ENCODE results near the gene RAB44.

DNA sequence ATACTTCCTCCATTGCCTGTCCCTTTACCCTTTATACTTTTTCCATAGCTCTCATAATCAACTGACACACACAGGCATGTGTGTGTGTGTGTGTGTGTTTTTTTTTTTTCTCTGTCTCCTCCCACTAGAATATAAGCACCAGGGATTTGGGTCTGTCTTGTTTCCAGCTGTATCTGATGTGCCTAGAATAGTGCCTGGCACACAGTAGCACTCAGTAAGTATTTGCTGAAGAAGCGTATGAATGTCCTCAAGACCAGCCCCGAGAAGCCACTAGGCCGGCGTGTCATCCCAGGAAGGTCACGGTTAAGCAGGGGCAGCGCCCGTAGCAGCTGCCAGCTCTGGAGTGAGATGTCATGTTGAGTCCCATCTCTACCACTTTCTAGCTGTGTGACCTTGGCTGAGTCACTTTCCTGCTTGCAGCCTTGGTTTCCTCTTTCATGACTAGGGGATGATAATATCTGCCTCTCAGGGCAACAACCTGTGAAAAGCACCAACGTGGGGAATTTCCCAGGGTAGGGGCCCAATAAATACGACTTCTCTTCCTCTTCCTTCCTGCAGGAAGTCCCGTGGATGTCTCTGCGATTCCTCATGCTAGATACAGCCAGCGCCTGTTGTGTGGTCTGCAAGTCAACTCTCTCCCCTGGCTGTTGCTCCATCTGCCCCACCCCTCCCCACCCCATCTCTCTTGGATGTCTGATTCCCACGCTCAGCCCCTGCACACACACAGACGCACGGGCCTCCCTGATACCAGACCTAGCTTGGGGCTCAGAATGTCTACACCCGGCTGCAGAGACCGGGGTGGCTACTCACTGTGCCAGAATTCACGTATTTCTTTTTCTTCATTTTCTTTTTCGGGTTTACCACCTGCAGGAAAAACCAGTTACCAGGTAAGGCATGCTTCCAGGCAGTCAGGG is 58.1 kb downstream of the RAB44 start:
- TF ChIP-seq POLR2A (IDR thresholded peaks at IDR 0.05; ENCODE audit: low read depth, low read length) (0 out of 2 replicates have a peak, but pooled peaks have one; percentile 28), TAF1 (IDR thresholded peaks at IDR 0.05; ENCODE audit: low read depth, low read length) (no peak), POLR2AphosphoS5 (IDR thresholded peaks at IDR 0.05; ENCODE audit: low read depth, low read length) (no peak), PAX5 (IDR thresholded peaks at IDR 0.05; ENCODE audit: insufficient read depth, low read length, severe bottlenecking) (peak; percentile 21)

All from GM12891 (cell line).